Thoracic aorta (tissue), 2 donors: ENCODE results near the gene NGB. TPM values are rescaled to one million over a fixed set of nuclear protein-coding genes. Genes with fewer than 3 reads are reported as not detected.

Source experiments
- ATAC-seq: fragments of 150-250 bp; one replicate; pipeline ENCODE4 v1.8.0; 2017; ENCODE audit warnings: low read depth; ENCODE audit not compliant: insufficient number of reproducible peaks, low FRiP score
- DNase-seq: peaks from one replicate; pipeline ENCODE4 v3.0.0-alpha.2; 2020; ENCODE audit warnings: low spot score
- H3K27ac ChIP-seq, 2 donors: fragments of 200-600 bp; sonication (generic); 1 replicate in 1 of 2; 2 replicates in 1 of 2; pipeline ENCODE4 v1.5.1; 2016; ENCODE audit warnings: mild to moderate bottlenecking in 2 of 2, moderate library complexity in 2 of 2
- H3K27me3 ChIP-seq: fragments of 200-600 bp; sonication (generic); replicated peaks from 2 replicates; pipeline ENCODE4 v1.6.0; 2016; ENCODE audit warnings: mild to moderate bottlenecking; ENCODE audit not compliant: insufficient read depth
- H3K36me3 ChIP-seq: fragments of 200-600 bp; sonication (generic); one replicate; pipeline ENCODE4 v1.5.1; 2016
- H3K4me1 ChIP-seq, 2 donors: fragments of 200-600 bp; sonication (generic); 1 replicate in 1 of 2; 2 replicates in 1 of 2; pipeline versions ENCODE4 v1.5.1 to v1.6.0; 2016; ENCODE audit warnings: low read depth in 2 of 2, mild to moderate bottlenecking in 1 of 2; ENCODE audit not compliant: control insufficient read depth in 1 of 2
- H3K4me3 ChIP-seq: fragments of 200-600 bp; sonication (generic); 2 replicates; pipeline ENCODE4 v1.5.1; 2016; ENCODE audit warnings: mild to moderate bottlenecking
- H3K9me3 ChIP-seq: fragments of 200-600 bp; sonication (generic); 2 replicates; pipeline ENCODE4 v1.5.1; 2016
- total RNA-seq, 2 donors: library from RNA; depleted of rRNA; stranded (reverse); fragments of >200 nt; gene quantifications; one replicate each; pipeline versions ENCODE4 v1.1.0 to v1.2.3, GENCODE V29; 2016
- TF ChIP-seq, protein P1 (sequence below): fragments of 200-600 bp; sonication (generic); IDR thresholded peaks from one replicate; pipeline ENCODE4 v1.5.1; 2019; ENCODE audit warnings: antibody characterized with exemption

Gene NGB
- total RNA-seq, 2 donors from 2014 or later = not detected

DNA sequence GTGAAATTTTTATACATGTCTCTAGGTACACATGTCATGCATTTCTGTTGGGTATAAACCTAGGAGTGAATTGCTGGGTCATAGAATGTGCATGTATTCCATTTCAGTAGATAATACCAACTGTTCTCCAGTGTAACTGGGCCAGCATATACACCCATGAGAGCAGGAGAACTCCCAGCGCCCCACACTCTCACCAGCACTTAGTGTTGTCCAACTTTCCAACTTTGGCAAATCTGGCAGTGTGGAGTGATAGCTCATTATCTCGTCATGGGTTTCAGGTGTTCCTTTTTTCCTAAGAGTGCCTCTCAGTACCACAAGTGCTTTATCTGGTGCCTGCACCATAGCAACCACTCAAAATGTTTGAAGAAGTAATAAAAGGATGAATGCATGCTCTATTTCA, 40.1 kb downstream of the NGB start:
- ATAC-seq (no peak), DNase-seq (no peak)
- Histone ChIP-seq H3K4me1 (no peaks in the 10 kb centered on the region), H3K27ac (no peak overlapping the region), H3K4me3 (no peak overlapping the region), H3K9me3 (no peaks in the 10 kb centered on the region), H3K27me3 (no peaks in the 10 kb centered on the region), H3K36me3 (no peaks in the 10 kb centered on the region)
- TF ChIP-seq, protein P1, sequence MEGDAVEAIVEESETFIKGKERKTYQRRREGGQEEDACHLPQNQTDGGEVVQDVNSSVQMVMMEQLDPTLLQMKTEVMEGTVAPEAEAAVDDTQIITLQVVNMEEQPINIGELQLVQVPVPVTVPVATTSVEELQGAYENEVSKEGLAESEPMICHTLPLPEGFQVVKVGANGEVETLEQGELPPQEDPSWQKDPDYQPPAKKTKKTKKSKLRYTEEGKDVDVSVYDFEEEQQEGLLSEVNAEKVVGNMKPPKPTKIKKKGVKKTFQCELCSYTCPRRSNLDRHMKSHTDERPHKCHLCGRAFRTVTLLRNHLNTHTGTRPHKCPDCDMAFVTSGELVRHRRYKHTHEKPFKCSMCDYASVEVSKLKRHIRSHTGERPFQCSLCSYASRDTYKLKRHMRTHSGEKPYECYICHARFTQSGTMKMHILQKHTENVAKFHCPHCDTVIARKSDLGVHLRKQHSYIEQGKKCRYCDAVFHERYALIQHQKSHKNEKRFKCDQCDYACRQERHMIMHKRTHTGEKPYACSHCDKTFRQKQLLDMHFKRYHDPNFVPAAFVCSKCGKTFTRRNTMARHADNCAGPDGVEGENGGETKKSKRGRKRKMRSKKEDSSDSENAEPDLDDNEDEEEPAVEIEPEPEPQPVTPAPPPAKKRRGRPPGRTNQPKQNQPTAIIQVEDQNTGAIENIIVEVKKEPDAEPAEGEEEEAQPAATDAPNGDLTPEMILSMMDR = no peak

DNA sequence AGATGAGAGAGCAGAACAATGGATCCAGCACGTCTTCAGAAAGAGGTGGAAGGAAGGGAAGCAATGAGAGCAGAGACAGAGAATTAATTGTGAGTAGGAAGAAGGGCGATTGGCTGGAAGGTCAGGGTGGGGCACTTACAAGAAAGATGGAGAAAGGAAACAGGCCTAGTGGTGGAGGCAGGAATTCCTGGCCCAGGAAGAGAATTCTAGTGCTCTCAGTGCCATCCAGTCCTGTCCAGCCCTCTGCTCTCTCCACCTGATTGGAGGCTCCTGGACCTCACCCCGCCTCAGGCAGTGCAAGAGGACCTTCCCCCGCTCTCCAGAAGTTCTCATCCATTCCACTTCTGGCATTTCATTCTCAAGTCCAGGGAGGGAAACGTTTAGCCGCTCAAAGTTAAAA, 43.0 kb downstream of the NGB start:
- Histone ChIP-seq H3K9me3 (no peaks in the 10 kb centered on the region), H3K27ac (no peak overlapping the region), H3K27me3 (no peaks in the 10 kb centered on the region), H3K4me3 (no peak overlapping the region), H3K4me1 (no peaks in the 10 kb centered on the region), H3K36me3 (no peaks in the 10 kb centered on the region)
- TF ChIP-seq, protein P1 = no peak
- DNase-seq (no peak), ATAC-seq (no peak)

DNA sequence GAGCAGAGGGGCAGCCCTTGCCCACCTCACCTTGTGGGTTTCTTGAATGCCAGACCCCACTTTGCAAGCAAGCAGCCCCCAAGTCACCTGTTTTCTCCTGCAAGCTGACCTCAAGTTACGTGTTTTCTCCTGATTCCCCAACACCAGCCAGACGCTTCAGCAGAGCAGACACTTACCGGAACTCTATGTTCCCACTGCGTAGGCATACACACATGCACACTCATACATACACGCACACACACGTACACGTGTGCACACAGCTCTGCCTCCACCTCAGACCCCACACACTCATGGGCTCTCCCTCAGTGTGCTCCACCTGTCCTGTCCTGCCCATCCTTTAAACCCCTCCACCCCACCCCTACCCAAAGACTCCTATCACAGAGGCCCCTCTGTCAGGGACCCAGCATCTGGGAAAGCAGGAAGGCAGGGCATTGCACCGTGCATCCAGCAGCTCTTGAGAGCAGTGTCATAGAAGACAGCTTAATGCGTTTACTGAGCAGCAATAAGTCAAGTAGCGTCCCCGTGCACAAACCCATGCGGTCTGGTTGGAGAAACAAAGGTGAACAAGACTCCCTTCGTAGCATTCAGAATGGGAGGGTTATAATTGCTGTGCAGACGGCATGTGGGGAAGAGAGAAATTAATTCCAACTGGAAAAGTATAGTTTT, 45.0 kb downstream of the NGB start:
- no peaks in the 10 kb centered on the region for H3K9me3 ChIP-seq
- H3K27me3 ChIP-seq = no peaks in the 10 kb centered on the region
- H3K27ac ChIP-seq = no peak overlapping the region
- TF ChIP-seq, protein P1 = no peak
- no peaks in the 10 kb centered on the region for H3K36me3 ChIP-seq
- DNase-seq (no peak), ATAC-seq (no peak)
- H3K4me1 ChIP-seq = no peaks in the 10 kb centered on the region
- no peak overlapping the region for H3K4me3 ChIP-seq

DNA sequence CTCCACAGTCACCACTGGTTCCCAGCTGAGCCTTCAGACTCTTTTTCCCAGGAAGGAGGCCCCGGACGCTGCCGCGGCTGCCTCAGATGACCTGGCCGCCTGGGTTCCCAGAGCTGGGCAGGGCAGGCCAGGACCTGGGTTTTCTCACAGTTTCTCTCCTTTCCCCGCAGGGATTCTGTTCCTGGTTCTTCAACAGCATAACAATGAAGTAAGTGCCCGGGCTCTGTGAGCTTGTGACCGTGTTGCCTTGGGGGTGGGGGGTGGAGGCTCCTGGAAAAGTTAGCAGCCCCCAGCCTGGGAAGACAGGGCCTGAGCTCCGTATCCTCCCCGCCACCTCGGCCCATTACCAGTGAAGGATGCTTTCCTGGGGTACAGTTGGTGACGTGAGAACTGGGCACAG, 45.8 kb downstream of the NGB start:
- ATAC-seq = no peak
- Histone ChIP-seq H3K4me1 (no peaks in the 10 kb centered on the region), H3K9me3 (no peaks in the 10 kb centered on the region), H3K36me3 (no peaks in the 10 kb centered on the region), H3K27me3 (no peaks in the 10 kb centered on the region), H3K27ac (no peak overlapping the region), H3K4me3 (no peak overlapping the region)
- DNase-seq = no peak
- TF ChIP-seq, protein P1 = no peak

DNA sequence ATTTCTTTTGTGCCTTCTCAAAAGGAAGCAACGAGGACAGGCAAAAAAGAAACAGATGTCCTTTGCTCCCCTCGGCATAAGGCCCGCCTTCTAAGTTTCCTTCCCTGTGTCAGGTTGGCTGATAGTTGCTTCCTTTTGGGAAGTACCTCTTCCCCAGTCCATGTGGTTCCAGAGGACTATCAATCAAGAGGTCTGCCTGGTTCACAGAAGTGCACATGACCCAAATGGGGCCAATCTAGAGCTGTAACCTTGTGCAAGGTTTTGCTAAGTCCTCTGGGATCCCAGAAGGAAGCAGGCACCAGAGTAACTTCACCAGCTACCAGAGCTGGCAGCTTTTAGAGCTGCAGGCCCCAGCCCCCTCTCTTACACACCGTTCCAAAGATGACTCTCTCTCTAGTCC, 46.8 kb downstream of the NGB start:
- H3K9me3 ChIP-seq = no peaks in the 10 kb centered on the region
- ATAC-seq (no peak), DNase-seq (no peak)
- H3K4me1 ChIP-seq = no peaks in the 10 kb centered on the region
- TF ChIP-seq, protein P1 = no peak
- no peaks in the 10 kb centered on the region for H3K27me3 ChIP-seq
- H3K27ac ChIP-seq = no peak overlapping the region
- H3K4me3 ChIP-seq = no peak overlapping the region
- no peaks in the 10 kb centered on the region for H3K36me3 ChIP-seq
